SK-N-SH (cell line): ENCODE data around the gene NPIPA8.
"Not testable (repeated sequence)": the region's sequence is repeated elsewhere in the genome, so short reads cannot be mapped to it uniquely, and the experiment has no call there.

Experiments
- ELF1 ChIP-seq: IDR thresholded peaks from 2 replicates; pipeline ENCODE4 v1.4.0; 2012
- FOXM1 ChIP-seq: IDR thresholded peaks from 2 replicates; pipeline ENCODE4 v1.4.0; 2012; ENCODE audit warnings: low read depth, mild to moderate bottlenecking
- NFIC ChIP-seq: IDR thresholded peaks from 2 replicates; pipeline ENCODE4 v1.4.0; 2012; ENCODE audit warnings: borderline replicate concordance

GRCh38 chr16:18336636-18337035 lies at the start of gene NPIPA8:
- TF ChIP-seq FOXM1, NFIC, ELF1: not testable (repeated sequence)
